ENCODE data around the gene TEDC2. TPM values are rescaled to one million over a fixed set of nuclear protein-coding genes. Genes with fewer than 3 reads are reported as not detected.

Gene TEDC2
- polyA plus RNA-seq, 2 of the 4 experiments (the other 2 are of a cell fraction) = 9.5 to 22.6 TPM

DNA sequence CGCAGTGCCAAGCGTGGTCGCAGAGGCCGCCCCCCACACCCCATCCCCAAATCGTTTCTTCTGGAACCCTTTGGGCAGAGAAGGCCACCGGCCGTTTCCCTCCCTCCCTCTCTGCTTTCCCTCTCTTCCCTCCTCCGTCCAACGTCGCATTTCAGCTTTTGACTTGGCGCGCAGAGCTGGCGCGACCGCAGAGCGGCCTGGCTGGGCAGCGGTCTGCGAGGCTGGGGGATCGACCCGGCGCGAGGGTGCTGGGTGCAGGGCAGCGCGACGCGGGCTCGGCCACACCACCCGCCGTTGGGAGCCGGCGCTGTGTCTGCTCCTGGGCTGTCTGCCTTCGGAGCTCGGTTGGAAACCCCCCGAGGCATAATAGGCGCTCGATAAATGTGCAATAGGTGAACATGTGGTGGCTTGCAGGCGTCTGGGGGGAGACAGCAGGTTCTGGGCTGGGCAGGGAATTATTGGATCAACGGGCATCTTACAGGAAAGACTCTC, 8.4 kb downstream of the TEDC2 start (continued):
- TF ChIP-seq CBX2 (IDR thresholded peaks at IDR 0.05; ENCODE audit: borderline replicate concordance, low read depth) (no peak), TP53 (CRISPR knock-in tag; IDR thresholded peaks at IDR 0.05) (no peak)

DNA sequence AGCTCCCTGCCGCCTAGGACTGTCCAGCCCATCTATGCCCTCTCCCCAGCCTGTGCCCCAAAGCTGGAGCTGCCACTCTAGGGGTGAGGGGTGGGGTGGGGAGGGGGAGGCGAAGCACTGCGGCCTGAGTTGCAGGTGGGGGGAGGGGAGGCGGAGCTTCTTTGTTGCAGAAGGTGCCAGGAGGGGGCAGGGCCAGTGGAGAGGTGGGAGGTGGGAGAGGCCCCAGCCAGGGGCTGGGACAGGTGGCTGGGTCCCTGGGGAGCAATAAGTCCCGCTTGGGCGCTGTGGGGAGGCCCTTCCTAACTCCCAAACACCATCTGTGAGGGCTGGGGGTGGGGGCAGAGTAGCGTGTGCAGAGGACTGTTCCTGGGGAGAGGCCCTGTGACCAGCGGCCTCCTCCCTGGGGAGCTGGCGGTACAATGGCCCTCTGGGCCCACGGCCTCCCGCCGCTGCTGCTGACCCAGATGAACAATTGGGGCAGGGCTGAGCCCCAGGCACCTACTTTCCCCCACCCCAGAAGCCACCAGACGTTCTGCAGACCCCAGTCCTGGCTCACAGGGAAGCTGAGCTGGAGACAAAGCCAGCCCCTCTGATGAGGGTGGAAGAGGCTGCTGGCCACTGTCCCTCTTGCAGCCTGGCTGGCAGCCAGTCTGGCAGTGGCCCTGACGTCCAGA, 9.0 kb downstream of the TEDC2 start:
- peak overlapping the region; percentile 100 for H3K4me2 ChIP-seq
- TF ChIP-seq EP300 (IDR thresholded peaks at IDR 0.05) = no peak
- TF ChIP-seq RARB (CRISPR knock-in tag; IDR thresholded peaks at IDR 0.05) = no peak
- TF ChIP-seq JUNB (IDR thresholded peaks at IDR 0.05) = no peak
- no peak for TF ChIP-seq NR3C1 (IDR thresholded peaks at IDR 0.05)
- no peak for TF ChIP-seq KDM1A (IDR thresholded peaks at IDR 0.05; ENCODE audit: low read depth)
- TF ChIP-seq CEBPB (IDR thresholded peaks at IDR 0.05) = no peak
- no peak for TF ChIP-seq JUN (IDR thresholded peaks at IDR 0.05)
- no peak for TF ChIP-seq TP53 (CRISPR knock-in tag; IDR thresholded peaks at IDR 0.05)
- TF ChIP-seq CBX8 (IDR thresholded peaks at IDR 0.05) = no peak
- TF ChIP-seq NFE2L2 (conservative IDR thresholded peaks at IDR 0.05; ENCODE audit: low read length) = no peak
- TF ChIP-seq, protein P1, sequence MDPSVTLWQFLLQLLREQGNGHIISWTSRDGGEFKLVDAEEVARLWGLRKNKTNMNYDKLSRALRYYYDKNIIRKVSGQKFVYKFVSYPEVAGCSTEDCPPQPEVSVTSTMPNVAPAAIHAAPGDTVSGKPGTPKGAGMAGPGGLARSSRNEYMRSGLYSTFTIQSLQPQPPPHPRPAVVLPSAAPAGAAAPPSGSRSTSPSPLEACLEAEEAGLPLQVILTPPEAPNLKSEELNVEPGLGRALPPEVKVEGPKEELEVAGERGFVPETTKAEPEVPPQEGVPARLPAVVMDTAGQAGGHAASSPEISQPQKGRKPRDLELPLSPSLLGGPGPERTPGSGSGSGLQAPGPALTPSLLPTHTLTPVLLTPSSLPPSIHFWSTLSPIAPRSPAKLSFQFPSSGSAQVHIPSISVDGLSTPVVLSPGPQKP (IDR thresholded peaks at IDR 0.05; ENCODE audit: low read depth, low read length) = no peak
- TF ChIP-seq EHMT2 (IDR thresholded peaks at IDR 0.05; ENCODE audit: low read depth) = no peak
- no peak for TF ChIP-seq POLR2AphosphoS2 (conservative IDR thresholded peaks at IDR 0.05; ENCODE audit: low read length)
- TF ChIP-seq, protein P2, sequence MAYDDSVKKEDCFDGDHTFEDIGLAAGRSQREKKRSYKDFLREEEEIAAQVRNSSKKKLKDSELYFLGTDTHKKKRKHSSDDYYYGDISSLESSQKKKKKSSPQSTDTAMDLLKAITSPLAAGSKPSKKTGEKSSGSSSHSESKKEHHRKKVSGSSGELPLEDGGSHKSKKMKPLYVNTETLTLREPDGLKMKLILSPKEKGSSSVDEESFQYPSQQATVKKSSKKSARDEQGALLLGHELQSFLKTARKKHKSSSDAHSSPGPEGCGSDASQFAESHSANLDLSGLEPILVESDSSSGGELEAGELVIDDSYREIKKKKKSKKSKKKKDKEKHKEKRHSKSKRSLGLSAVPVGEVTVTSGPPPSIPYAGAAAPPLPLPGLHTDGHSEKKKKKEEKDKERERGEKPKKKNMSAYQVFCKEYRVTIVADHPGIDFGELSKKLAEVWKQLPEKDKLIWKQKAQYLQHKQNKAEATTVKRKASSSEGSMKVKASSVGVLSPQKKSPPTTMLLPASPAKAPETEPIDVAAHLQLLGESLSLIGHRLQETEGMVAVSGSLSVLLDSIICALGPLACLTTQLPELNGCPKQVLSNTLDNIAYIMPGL (CRISPR knock-in tag; IDR thresholded peaks at IDR 0.05; ENCODE audit: borderline replicate concordance) = no peak
- no peak for TF ChIP-seq RFX5 (IDR thresholded peaks at IDR 0.05)
- no peak for TF ChIP-seq CBX2 (IDR thresholded peaks at IDR 0.05; ENCODE audit: borderline replicate concordance, low read depth)
- POLR2A ChIA-PET = interaction anchor here (0.5 kb wide), 2 partner anchors 153 to 214 kb away, joined by 3 to 4 read pairs; no protein-coding TSS in a partner anchor
- no peaks in the 10 kb centered on the region for H3K9me3 ChIP-seq
- FAIRE-seq (no peak), DNase-seq (ENCODE audit: low read depth in 1 of 2, low spot score in 1 of 2) (peak in 1 of 2 experiments; percentile 44), ATAC-seq (peak; percentile 2 to 33; a peak in 3 of 6 replicates)
- H3K4me1 ChIP-seq = peaks cover 38% of the 10 kb centered on the region
- H3K4me3 ChIP-seq = peak overlapping the region; percentile 53; the same call in 2 of the 3 replicates
- H3K27ac ChIP-seq = peak overlapping the region; percentile 82 to 85; a peak in 5 of 6 replicates
- 57% methylated on average over 8 of the region's 14 CpGs for WGBS (ENCODE audit: missing lambda C conversion rate)
- CTCF ChIA-PET = interaction anchor here (1.1 to 1.7 kb wide), 5 partner anchors 9 to 118 kb away, joined by 3 to 13 read pairs (median 5); partner anchors contain the start of gene TEDC2

DNA sequence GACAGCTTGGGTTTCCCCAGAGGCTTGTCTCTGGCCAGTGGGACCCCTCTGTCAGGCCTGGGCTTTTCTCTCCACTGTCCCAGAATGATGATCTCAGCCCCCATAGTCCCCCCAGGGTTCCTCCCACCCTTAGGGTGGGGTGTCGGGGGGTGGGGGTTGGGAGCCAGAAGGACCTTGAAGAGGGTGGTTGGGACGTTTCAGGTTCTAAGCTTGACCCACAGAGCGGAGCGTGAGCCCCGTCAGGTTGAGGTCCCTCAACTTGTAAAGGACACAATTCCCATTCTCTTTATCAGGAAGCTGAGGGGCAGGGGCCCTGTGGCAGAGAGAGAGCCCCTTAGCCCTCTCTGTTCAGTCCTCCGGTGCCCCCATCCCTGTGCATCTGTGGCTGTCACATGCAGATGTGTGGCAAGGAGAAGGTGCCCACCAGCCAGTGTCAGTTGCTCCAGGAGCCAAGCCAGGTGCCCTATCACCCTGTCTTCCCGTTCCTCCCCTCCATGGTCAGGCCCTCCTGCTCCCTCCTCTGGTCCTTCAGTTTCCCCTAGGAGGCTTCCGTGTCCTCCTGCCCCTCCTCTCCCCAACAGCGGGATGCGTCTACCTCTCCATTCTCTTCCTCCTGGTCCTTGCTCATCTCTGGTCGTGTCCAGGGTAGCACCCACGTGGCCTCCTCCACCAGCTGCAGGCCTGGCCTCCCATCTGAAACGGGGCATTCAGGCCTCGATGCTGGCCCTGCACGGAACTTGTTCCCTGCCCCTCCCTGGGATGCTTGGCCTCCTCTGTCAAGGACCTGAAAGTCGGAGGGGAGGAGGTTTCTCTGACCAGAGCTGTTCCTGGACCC, 9.7 kb downstream of the TEDC2 start:
- WGBS (ENCODE audit: missing lambda C conversion rate) = 78% methylated on average over 14 of the region's 16 CpGs
- peaks cover 38% of the 10 kb centered on the region for H3K4me1 ChIP-seq
- no peak overlapping the region for H3K4me3 ChIP-seq
- CTCF ChIA-PET = interaction anchor here (1.1 to 1.7 kb wide), 6 partner anchors 10 to 119 kb away, joined by 3 to 13 read pairs (median 4); partner anchors contain the start of gene TEDC2
- H3K4me2 ChIP-seq = peak overlapping the region; percentile 100
- ATAC-seq = no peak
- H3K27ac ChIP-seq = peak overlapping the region; percentile 82 to 85; a peak in 4 of 6 replicates
- no peak for FAIRE-seq
- H3K9me3 ChIP-seq = no peaks in the 10 kb centered on the region
- DNase-seq (ENCODE audit: low read depth in 1 of 2, low spot score in 1 of 2) = peak in 1 of 2 experiments; percentile 32
- POLR2A ChIA-PET = no interaction called here
- TF ChIP-seq HEYL (CRISPR knock-in tag; IDR thresholded peaks at IDR 0.05) = no peak
- no peak for TF ChIP-seq HDAC2 (IDR thresholded peaks at IDR 0.05)
- TF ChIP-seq, protein P3, sequence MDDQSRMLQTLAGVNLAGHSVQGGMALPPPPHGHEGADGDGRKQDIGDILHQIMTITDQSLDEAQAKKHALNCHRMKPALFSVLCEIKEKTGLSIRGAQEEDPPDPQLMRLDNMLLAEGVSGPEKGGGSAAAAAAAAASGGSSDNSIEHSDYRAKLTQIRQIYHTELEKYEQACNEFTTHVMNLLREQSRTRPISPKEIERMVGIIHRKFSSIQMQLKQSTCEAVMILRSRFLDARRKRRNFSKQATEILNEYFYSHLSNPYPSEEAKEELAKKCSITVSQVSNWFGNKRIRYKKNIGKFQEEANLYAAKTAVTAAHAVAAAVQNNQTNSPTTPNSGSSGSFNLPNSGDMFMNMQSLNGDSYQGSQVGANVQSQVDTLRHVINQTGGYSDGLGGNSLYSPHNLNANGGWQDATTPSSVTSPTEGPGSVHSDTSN (IDR thresholded peaks at IDR 0.05) = no peak
- TF ChIP-seq MYC (IDR thresholded peaks at IDR 0.05; ENCODE audit: borderline replicate concordance, low read length) = no peak
- TF ChIP-seq, protein P4, sequence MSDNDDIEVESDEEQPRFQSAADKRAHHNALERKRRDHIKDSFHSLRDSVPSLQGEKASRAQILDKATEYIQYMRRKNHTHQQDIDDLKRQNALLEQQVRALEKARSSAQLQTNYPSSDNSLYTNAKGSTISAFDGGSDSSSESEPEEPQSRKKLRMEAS (IDR thresholded peaks at IDR 0.05) = no peak
- no peak for TF ChIP-seq EHF (CRISPR knock-in tag; IDR thresholded peaks at IDR 0.05)
- TF ChIP-seq JUNB (IDR thresholded peaks at IDR 0.05) = no peak
- no peak for TF ChIP-seq MAFK (IDR thresholded peaks at IDR 0.05; ENCODE audit: partially characterized antibody)
- no peak for TF ChIP-seq POLR2A (IDR thresholded peaks at IDR 0.05; ENCODE audit: low read length)
- no peak for TF ChIP-seq RFX5 (IDR thresholded peaks at IDR 0.05)
- TF ChIP-seq, protein P5, sequence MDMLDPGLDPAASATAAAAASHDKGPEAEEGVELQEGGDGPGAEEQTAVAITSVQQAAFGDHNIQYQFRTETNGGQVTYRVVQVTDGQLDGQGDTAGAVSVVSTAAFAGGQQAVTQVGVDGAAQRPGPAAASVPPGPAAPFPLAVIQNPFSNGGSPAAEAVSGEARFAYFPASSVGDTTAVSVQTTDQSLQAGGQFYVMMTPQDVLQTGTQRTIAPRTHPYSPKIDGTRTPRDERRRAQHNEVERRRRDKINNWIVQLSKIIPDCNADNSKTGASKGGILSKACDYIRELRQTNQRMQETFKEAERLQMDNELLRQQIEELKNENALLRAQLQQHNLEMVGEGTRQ (IDR thresholded peaks at IDR 0.05) = no peak
- no peak for TF ChIP-seq PHF8 (IDR thresholded peaks at IDR 0.05; ENCODE audit: borderline replicate concordance, low read depth)
- no peak for TF ChIP-seq EHMT2 (IDR thresholded peaks at IDR 0.05; ENCODE audit: low read depth)
- TF ChIP-seq, protein P6, sequence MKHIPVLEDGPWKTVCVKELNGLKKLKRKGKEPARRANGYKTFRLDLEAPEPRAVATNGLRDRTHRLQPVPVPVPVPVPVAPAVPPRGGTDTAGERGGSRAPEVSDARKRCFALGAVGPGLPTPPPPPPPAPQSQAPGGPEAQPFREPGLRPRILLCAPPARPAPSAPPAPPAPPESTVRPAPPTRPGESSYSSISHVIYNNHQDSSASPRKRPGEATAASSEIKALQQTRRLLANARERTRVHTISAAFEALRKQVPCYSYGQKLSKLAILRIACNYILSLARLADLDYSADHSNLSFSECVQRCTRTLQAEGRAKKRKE (CRISPR knock-in tag; IDR thresholded peaks at IDR 0.05; ENCODE audit: low read depth) = no peak
- TF ChIP-seq SREBF2 (IDR thresholded peaks at IDR 0.05) = no peak
- no peak for TF ChIP-seq HOXA7 (CRISPR knock-in tag; IDR thresholded peaks at IDR 0.05)
